T-helper 2 cell (primary cell): ENCODE data around the gene HTR2C.
"Not testable (repeated sequence)": the region's sequence is repeated elsewhere in the genome, so short reads cannot be mapped to it uniquely, and the experiment has no call there.

Experiments
- DNase-seq, 5 experiments: peaks; one replicate each; pipeline versions ENCODE4 v3.0.0 to v3.0.0-alpha.2; 2012 to 2022

Gene HTR2C

GRCh38 chrX:114715096-114715495, 131.2 kb downstream of the HTR2C start:
- DNase-seq: no peak

- no peak for DNase-seq
These were observed 134.0 kb downstream of the HTR2C start for GRCh38 chrX:114717921-114718320.

DNA sequence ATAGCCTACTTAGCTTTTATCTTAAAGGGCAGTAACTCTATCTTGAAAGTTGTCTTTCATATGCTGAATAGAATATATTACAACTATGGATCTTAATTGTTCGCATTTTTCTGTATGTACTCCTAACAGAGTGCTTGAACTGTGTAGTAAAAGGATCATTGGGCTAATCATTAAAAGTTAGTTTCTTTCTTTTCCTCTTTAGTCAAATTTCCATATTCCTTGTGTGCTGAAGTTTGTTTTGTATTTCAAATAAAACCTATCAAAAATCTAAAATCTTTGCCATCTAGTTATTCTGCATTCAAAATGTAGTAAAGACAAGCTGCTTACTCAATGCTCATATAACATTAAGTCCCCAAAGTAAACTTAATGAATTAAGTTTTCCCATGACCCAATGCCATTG, 182.7 kb downstream of the HTR2C start:
- DNase-seq: no peak

DNA sequence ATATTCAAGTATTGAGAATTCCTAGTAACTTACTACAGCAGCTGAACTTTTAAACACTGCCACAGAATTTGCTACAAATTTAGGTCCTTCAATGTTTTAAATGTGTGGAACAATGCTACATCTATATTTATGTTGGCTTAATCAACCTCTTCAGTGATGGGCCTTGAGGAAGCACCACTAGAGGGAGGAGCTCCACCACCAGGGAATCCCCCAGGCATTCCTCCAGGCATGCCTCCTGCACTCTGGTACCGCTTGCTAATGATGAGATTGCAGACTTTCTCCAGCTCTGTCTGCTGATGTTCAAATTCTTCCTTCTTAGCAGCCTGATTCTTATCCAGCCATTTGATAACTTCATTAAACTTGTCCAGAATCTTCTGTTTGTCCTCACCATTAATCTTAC, 190.8 kb downstream of the HTR2C start:
- no peak for DNase-seq

GRCh38 chrX:114782925-114783324, 199.0 kb downstream of the HTR2C start:
- DNase-seq: no peak

DNA sequence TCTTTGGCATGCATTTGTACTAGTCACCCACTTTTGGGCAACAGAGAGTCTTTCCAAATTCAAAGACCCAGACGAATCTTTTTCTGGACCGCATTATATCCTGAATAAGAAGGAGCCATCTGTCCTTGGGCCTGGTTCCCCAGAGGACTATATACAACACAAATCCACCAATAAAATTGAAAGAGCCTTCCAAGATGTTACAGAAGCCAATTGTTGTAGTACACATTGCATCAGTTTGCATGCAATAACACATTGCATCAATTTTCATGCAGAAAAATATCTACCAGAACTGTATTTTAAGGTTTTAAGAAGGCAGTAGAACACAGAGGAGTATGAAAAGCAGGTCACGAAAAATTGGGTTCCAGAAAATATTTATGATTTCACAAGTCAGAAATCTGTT, 203.2 kb downstream of the HTR2C start:
- DNase-seq: no peak

GRCh38 chrX:114797494-114797893, 213.6 kb downstream of the HTR2C start:
- no peak for DNase-seq

DNA sequence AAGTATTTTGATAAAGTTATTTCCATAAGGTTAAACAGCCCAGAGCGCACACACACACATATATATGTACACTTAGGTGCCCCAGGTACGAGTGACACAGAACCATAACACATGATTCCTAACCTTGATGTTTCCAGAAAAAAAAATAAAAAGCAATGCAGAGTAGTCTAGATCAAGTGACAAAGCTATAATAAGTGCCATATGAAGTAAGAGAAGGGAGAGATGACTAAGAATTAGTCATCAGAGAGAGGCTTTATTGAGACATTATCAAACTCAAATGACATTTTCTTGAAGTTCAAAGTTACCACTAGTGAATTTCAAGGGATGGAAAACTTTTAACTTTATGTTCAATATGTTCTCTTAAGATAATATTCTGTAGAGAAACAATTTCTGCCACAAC, 215.0 kb downstream of the HTR2C start:
- no peak for DNase-seq

- no peak for DNase-seq
These were observed 216.8 kb downstream of the HTR2C start for GRCh38 chrX:114800719-114801118.

- DNase-seq: no peak
These were observed 235.6 kb downstream of the HTR2C start for GRCh38 chrX:114819509-114819908.

DNA sequence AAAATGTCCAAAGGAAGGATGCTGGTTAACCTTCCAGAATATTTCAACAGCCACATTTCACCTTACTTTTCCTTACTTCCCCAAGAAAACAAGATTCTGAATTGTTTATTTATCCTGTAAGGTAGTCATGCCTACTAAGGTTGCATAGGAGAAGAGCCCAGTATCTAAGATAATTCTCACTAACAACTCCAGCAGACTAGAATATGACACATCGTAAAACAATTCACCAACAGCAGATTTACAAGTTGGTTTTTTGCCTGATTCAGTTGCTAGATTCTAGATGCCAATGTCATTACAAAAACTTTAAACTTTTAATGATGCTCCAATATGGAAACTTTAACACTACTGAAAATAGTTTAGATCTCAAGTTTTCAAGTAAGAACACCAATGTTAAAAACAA, 257.2 kb downstream of the HTR2C start:
- DNase-seq: no peak

GRCh38 chrX:114842181-114842580, 258.3 kb downstream of the HTR2C start:
- DNase-seq: no peak

DNA sequence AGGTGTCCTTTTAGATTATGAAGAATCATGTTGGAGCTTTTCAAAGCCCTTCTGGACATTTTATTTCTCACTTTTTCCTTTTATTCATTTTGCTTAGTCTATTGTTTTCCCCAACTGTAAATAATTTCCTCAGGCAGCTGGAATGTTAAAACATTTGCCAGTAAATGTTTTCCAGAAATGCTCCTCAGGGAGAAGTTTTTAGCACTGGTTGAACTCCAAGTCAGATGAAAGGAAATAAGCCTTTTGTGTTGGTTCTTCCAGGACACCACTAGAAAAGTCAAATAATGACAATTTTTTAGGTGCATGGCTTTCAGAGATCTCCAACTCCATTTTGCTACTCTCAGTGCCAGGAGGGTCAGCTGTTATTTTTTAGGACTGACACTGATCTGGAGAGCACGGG, 305.6 kb downstream of the HTR2C start:
- DNase-seq: no peak

GRCh38 chrX:114903618-114904017, 319.7 kb downstream of the HTR2C start:
- DNase-seq: no peak

DNA sequence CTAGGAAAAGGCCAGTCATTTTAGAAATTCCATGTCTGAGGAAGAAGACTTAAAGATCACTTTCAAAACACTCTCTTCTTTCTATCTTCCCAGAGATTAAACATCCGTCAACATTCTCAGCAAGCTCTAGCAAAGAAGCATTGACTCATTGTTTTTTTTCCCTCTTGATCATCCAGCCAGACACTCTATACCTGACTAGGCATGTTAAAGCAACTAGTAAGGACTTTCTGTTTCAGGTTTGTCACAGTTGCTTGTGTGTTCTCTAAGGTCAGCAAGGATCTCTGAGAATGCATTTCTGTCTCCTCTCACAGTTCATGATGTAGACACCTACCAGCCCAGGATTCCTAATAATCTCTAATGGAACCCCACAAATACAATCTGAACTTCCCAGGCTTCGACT, 321.4 kb downstream of the HTR2C start:
- no peak for DNase-seq

- no peak for DNase-seq
These were observed 323.2 kb downstream of the HTR2C start for GRCh38 chrX:114906984-114907510.

DNA sequence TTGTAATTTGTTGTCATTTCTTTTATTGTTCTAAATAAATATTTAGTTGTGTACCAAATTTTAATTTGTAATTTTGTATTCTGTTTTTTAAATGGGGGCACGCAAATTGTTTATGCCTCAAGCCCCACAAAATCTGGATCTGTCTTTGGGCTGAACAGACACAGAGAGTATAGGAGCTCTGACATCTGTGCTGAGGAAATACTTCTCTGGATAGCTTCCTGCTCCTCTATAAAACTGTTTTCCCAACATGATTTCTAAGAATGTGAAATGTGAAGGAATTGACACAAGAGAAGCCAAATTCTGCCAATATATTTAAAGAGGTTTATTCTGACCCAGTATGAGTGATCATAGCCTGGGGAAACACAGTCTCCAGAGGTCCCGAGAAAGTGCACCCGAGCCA, 340.5 kb downstream of the HTR2C start:
- DNase-seq: no peak

DNA sequence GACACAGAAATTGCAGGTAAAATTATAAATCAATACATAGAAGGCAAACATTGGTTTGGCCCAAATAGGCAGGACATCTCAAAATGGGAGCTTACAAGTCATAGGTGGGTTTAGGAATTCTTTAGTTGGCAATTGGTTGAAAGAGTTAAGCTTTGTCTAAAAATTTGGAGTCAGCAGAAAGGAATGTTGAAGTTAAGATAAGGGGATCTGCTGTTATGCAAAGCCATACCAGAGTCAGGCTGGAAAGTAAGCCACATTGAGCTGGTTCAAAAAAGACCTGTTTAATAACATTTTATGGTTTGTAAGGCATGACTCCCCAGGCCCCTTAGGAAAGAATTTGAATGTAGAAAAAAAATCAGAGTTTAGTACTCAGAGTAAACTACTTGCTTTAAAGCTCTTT, 341.0 kb downstream of the HTR2C start:
- no peak for DNase-seq

GRCh38 chrX:114930227-114930626, 346.3 kb downstream of the HTR2C start:
- DNase-seq: no peak

GRCh38 chrX:114932550-114932949, 348.7 kb downstream of the HTR2C start:
- DNase-seq: no peak

- DNase-seq: not testable (repeated sequence)
These were observed 349.4 kb downstream of the HTR2C start for GRCh38 chrX:114933291-114933690.

DNA sequence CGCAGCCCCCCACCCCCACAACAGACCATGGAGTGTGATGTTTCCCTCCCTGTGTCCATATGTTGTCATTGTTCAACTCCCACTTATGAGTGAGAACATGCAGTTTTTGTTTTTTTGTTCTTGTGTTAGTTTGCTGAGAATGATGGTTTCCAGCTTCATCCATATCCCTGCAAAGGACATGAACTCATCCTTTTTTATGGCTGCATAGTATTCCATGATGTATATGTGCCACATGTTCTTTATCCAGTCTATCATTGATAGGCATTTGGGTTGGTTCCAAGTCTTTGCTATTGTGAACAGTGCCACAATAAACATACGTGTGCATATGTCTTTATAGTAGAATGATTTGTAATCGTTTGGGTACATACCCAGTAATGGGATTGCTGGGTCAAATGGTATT, 353.2 kb downstream of the HTR2C start:
- DNase-seq: not testable (repeated sequence)

GRCh38 chrX:114952696-114953095, 368.8 kb downstream of the HTR2C start:
- no peak for DNase-seq
